HG03159 (cell line): ENCODE results near the gene WBP2.
"Not testable (repeated sequence)": the region's sequence is repeated elsewhere in the genome, so short reads cannot be mapped to it uniquely, and the experiment has no call there.

Experiments used
- ATAC-seq: cut with Tn5 transposase; IDR thresholded peaks from one replicate; pipeline ENCODE4 v1.9.1; 2021; ENCODE audit warnings: mild to moderate bottlenecking, moderate library complexity; ENCODE audit not compliant: unreplicated experiment

Gene WBP2

DNA sequence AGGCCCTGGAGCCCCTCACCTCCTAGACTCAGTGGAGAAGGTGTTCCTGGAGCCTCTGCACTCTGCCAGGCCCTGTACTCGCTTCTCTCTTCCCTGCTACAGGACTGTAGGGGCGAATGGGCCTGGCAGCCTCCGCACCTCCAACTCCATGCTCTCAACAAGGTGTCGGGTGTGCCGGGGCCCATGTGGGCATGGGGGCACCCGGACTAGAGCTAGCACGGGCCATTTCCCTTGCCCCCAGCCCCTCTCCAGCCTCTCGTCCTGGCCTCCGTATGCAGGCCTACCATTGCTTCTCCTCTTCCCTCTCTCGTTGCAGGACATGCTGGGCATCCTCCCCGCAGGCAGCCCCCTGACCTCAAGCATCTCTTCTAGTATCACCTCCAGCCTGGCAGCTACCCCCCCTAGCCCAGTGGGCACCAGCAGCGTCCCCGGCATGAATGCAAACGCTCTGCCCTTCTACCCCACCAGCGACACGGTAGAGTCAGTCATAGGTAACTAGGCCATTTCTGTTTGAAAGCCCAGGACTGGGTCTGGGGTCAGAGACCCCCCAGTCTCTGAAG, 36.7 kb downstream of the WBP2 start:
- ATAC-seq = no peak

DNA sequence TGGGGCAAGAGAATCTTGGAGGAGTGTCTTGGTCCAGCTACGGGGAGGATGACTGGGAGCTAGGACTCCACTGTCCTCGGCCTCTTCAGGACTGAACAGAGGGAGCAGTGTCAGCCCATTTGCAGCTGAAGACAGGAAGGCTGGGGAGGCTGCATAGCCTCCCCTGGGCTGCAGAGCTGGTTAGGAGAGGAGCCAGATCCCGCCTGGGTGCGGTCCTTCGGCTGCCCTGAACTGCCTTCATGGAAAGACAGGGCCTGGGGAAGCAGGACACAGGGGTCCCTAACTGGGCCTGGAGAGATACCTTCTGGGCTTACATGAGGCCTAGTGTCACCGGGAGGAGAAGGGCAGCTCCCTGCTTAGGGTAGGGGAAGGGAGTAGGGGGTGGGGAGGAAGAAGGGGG, 37.6 kb downstream of the WBP2 start:
- ATAC-seq = no peak

DNA sequence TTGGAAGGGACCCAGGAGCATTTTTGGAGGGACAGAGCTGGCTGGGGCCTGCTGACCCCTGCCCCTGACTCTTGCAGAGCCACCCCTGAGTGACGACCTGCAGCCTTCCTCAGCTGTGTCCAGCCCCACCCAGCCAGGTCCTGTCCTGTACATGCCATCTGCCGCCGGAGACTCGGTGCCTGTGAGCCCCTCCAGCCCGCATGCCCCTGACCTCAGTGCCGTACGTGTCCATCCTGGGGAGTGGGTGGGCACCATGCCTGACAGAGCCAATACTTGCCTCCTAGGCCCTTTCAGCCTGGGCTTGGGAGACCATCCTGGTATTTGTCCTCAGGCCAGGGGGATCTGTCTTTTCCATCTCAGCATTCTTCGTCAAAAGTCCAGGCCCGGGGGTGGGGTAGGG, 38.4 kb downstream of the WBP2 start:
- no peak for ATAC-seq

DNA sequence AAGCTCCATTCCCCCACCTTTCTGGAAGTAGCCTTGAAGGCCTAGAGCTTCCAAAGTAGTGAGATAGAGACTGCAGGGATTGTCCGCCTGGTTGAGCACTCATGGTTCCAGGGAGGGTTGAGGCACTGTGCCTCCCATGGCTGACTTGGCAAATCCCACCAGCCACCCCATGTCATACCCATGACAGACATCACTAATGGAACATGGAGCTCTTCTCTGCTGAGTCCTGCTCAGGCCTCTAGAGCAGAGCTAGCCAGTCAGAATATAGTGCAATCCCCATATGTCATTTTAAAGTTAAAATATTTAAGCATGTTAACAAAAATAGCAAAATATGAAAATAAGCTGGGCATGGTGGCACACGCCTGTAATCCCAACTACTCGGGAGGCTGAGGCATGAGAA, 39.7 kb downstream of the WBP2 start:
- no peak for ATAC-seq

DNA sequence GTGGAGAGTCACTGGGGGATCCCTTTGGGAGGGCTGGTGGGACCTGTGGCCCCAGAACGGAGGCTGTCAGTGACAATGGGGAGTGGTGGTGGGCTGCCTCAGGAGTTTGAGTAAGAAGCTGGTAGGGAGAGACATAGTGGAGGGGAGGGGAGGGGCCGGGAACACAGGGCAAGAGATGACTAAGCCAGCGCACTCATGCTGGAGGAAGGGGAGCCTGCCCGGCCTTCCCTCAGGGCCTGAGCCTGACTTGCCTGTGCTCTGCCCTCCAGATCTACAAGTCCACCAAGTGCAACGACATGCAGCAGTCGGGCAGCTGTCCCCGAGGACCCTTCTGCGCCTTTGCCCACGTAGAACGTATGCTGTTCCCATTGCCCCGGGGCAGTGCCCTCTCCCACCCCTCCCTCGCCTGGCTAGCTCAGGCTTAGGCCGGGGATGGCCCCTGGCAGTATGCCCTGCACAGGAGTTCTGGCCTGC, 40.2 kb downstream of the WBP2 start:
- no peak for ATAC-seq

DNA sequence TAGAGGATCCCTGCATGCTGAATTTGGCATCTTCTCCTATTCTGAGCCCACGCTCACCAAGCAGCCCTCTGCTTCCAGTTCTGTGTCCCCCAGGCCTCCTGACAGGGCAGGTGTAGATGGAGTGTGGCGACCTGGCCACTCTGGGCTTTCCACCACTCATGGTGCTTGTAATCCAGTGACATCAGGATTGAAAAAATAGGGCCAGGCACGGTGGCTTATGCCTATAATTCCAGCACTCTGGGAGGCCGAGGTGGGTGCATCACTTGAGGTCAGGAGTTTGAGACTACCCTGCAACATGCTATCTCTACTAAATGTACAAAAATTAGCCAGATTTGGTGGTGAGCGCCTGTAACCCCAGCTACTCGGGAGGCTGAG, 41.1 kb downstream of the WBP2 start:
- no peak for ATAC-seq

DNA sequence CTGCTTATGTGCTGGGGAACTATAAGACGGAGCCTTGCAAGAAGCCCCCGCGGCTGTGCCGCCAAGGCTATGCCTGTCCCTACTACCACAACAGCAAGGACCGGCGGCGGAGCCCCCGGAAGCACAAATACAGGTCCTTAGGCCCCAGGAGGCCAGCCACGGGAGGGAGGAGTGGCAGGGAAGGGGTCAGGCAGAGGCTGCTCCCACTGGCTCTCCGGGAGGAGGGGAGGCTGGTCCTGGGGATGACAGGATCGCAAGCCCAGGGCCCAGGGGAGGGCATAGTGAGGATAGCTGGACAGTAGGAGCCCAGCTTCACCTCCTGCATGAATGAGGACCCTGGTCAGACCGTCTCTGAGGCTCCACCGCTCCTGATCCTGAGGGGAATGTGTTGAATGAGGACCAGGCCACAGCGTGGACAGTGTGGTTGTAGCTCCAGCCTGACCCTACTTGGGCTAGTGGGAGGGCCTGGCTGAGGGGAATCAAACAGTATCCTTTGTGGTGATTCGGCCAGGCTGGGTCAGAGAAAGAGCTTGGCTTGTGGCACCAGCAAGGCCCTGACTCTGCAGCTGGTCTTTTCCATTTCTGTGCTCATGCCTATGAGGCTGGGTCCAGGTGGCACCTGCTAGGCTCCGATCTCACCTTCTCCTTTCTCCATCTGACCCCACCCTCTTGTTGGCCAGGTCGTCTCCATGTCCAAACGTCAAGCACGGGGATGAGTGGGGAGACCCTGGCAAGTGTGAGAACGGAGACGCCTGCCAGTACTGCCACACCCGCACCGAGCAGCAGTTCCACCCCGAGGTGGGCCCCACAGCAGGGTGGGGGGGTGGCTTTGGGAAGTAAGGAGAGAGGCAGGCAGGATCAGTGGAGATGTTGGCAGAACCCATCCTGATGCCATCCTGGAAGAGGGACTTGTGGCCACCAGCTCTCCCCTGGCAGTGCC, 41.8 kb downstream of the WBP2 start:
- ATAC-seq = no peak

DNA sequence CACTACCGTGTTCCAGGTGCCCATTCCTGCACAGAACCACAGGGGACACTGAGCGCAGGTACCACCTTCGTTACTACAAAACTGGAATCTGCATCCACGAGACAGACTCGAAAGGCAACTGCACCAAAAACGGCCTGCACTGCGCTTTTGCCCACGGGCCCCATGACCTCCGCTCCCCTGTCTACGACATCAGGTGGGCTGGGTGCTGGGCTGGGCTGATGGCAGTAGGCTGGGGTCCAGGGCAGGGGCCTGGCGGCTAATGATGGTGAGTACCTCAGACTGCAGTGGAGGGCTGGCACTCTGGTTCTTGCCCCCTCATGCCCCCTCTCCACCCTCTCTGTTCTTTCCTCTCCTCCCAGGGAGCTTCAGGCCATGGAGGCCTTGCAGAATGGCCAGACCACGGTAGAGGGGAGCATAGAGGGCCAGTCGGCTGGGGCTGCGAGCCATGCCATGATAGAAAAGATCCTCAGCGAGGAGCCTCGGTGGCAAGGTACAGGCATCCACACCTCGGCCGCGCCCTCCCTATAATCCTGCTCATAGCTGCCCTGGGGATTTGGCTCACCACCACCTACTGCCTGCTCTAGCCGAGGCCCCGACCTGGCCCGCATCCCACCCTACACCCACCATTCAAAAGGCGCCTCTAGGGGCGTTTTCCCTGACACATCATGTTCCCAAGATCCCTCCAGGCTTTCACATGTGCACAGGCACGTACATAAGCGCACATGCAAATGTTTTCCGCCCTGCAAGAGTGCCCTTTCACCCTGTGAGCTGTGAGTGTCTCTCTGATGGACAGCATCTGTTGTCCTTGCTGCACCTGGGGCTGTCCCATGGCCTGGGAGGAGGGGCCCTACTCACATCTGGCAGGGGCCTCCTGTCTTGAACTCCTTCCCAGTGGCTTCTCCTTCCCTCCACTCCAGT, 42.8 kb downstream of the WBP2 start:
- no peak for ATAC-seq

DNA sequence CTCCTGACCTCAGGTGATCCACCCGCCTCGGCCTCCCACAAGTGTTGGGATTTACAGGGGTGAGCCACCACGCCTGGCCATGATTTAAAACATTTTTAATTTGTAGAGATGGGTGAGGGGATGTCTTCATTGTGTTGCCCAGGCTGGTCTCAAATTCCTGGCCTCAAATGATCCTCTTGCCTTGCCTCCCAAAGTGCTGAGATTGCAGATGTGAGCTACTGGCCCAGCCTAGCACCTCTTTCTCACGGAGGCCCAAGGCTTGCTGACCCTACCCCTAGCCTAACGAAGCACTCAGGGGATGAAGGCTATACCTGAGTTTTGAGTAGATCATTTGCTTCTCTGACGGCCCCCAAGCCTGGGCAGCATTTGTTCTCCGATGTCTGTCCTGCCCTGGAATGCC, 44.0 kb downstream of the WBP2 start:
- no peak for ATAC-seq

DNA sequence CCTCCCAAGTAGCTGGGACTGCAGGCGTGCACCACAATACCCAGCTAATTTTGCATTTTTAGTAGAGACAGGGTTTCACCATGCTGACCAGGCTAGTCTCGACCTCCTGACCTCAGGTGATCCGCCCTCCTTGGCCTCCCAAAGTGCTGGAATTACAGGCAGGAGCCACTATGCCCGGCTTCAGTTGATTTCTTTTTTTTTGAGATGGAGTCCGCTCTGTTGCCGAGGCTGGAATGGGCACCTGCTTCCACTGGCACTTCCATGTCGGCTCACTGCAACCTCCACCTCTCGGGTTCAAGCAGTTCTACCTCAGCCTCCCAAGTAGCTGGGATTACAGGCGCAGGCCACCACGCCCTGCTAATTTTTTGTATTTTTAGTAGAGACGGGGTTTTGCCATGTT, 44.4 kb downstream of the WBP2 start:
- not testable (repeated sequence) for ATAC-seq

DNA sequence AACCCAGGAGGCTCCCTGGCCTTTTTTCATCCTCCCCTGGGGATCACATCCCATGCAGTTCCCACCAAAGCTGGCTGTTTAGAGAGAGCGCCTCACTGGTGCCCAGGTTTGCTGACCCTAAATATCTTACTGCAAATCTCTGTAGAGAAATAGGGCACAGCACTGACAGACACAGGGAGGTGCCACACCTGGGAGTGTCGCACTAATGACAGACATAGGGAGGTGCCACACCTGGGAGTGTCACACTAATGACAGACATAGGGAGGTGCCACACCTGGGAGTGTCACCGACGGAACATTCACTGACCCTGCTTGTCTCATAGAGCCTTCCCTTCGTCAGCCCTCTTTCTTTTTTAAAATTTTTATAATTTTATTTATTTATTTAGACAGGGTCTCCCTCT, 44.9 kb downstream of the WBP2 start:
- ATAC-seq = no peak

DNA sequence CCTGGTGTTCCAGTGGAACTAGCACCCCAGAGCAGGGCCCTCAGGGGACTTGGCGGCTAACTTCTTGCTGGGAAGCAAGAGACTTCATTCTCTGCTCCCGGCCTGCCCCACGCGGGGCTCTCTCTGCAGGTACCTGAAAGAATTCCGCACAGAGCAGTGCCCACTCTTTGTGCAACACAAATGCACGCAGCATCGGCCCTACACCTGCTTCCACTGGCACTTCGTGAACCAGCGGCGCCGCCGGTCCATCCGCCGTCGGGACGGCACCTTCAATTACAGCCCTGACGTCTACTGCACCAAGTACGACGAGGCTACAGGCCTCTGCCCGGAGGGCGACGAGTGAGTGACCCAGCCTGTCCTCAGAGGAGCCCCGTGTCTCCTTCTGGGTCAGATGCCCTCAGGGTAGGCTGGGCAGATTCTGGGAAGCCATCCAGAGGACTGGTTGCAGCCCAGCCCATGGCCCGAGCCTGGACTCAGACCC, 45.5 kb downstream of the WBP2 start:
- no peak for ATAC-seq

DNA sequence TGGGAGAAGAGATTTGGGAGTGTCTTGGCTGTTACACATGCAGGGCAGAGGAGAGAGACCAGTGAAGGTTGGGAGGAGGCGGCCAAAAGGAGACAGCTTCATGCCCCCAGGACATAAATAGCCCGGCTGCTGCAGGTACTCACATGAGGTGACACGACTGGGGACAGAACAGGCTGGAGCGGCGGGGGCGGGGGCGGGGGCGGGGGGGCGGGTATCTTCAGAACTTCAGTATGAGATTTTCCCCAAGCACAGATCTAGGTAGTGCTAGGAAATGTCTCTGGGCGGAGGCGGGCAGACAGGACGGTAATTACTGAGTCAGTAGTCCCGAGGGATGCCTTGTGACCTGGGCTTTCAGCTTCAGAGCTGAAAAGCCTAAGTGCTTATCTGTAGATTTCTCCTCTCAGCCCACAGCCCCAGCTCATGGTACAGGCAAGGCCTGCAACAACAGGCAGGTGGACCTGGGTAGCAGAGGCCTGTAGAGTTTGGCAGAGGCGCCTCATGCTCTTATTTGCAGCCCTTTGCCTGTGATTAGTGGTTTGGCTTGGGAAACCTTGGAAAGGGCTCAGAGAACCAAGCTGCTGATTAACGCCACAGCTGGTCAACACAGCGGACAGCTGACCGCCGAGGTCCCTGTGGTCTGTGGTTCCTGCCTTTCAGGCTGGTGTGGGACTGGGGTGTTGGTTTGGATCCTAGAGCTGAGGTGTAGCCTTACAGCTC, 46.1 kb downstream of the WBP2 start:
- no peak for ATAC-seq

DNA sequence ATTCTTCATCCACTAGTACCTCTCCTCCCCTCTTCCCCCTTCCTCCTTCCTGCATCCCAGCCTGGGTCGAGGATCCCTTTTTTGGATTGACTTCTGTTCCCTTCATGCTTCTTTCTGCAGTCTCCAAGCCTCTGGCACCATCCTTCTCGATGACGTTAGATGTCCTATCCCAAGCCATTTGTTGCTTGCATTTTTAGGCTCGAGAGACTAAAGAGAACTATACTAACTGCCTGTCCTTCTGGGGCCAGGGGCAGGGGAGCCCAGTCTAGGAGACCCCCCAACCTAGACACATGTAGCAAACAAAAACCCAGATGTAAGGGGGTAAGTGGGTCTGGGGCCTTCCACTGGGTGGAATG, 46.6 kb downstream of the WBP2 start:
- ATAC-seq = no peak

DNA sequence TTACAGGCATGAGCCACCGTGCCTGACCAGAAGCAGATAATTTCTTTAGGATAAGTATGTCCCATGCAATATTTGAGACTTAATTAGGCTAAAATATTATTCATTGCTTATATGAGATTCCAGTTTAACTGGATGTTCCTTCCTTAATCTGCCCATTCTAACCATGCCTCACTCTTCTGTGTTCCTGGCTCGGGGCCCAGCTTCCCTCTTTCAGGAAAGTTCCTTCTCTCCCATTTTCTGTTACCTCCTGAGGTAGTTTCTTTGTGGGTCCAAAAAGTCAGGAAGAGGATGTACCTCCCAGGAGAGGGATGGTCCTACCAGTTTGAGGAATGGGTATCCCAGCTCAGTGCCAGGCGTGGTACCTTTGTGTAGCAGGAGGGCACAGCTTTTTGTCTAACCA, 47.3 kb downstream of the WBP2 start:
- no peak for ATAC-seq

DNA sequence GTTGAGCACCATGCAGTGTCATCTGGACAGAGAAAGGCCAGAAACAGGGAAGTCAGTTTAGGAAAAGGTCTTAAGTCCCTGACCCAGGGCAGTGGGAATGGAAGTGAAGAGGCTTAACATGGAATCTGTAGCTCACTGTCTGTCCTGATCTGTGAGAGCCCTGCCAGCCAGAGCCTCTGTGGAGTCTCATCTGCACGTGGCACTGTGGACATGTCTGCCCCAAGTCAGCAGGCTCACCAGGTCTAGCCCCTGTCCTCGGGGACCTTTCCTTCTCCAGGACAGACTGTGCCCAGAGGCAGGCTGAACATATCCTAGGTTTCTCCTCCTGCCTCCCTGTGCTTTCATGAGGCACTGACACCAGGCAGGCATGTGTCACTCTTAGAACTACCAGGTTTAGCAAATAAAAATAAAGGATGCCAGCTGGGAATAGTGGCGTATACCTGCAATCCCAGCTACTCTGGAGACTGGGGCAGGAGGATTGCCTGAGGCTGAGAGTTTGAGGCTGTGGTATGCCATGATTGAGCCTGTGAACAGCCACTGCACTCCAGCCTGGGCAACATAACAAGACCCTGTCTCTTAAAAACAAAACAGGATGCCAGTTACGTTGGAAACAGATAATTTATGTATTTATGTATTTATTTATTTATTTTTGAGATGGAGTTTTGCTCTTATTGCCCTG, 48.2 kb downstream of the WBP2 start:
- no peak for ATAC-seq

DNA sequence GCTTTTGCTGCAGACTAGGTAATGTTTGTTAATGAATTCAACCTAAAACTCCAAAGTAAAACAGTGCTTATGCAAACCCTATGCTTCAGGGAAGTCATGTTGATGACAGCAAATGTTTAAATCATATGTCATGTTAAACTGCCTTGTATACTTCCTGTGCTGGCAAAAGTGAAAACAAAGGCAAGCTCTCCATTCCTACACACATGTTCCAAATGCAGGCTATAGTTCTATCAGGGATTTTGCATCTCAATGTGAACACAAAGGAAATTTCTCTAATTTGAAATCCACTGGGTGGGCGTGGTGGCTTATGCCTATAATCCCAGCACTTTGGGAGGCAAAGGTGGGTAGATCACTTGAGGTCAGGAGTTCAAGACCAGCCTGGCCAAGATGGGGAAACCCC, 51.3 kb downstream of the WBP2 start:
- no peak for ATAC-seq

DNA sequence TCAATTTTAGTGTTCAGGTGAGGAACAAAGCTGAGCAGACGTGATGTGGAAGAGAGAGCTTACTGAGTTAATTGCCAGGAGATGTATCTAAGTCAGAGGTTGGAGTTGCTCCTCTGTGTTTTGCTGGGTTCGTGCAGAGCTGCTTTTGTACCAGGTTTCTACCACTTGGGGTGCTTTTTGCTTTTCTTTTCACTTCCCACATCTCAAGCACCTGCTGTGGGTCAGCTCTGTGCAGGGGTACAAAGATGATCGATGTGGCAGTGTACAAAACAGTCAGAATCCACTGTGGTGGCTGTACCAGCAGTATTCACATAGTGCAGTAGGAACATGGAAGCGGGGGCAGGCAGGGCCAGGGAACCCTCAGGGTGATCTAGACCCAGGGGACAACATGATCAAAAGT, 55.7 kb downstream of the WBP2 start:
- ATAC-seq = no peak

DNA sequence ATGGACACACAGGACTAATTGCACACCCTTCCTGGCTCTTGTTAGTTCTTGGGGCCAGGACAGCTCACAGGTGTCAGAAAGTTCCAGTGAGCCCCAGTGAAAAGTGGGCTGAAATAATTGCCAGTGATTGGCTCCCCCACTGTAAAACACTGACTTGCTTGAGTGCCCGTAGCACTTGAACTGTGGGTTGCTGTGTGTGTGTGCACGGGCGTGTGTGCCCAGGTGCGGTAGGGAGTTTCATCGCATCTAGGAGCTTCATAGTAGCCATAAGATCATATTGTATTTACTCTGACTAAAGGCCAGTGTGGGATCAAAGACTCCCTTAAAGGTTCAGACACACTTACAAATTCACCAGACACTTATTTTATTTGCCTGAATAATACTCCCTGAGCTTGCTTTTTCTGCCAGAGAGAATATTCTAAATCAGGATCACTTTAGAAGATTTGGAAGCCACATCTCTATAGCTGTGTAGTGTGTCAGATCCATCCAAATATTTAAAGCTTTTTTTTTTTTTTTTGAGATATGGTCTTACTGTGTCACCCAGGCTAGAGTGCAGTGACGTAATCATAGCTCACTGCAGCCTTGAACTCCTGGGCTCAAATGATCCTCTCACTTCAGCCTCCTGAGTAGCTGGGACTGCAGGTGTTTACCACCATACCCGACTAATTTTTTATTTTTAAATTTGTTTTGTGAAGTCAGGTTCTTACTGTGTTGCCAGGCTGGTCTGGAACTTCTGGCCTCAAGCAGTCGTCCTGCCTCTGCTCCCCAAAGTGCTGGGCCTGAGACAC, 59.1 kb downstream of the WBP2 start:
- no peak for ATAC-seq
